ENCODE results near the gene CAMTA1. TPM values are rescaled to one million over a fixed set of nuclear protein-coding genes. Genes with fewer than 3 reads are reported as not detected.

Gene CAMTA1
- polyA plus RNA-seq, 1 of the 3 experiments (the other 2 are of a cell fraction), result 63.1 TPM

DNA sequence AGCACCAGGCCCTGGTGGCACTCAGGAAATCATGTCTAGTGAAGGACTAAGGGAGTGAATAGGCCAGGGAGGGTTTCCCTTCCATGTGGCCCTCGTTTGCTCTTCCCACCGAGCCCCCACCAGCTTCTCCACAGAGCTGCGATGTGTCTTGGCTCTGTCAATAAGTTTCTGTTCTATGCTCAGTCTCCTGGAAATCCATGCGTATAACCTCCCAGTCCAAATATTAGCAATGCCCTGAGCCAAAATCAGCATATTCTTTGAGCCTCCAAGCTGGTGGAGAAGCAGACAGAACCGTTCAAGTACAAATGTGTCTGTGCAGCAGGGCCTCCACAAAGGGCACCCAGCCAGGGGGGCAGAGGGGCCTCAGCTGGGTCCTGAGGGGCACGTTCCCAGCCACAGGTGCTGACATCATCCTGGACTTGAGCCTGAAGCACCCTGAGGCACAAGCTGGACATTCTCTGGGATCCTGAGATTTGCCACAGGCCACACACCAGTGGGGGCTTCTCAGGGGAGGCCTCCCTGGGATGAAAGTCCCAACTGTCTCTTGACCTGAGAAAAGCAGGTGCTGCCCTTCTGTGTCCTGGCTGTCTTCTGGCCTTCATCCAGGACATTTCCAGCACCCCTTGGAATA lies 635.3 kb downstream of the CAMTA1 start:
- no peak overlapping the region for H3K4me2 ChIP-seq
- H3K27ac ChIP-seq (ENCODE audit: low read depth in 2 of 2, low read length in 1 of 2), result no peak overlapping the region
- ChIA-PET CTCF (no interaction called here), POLR2A (no interaction called here)
- H3K79me2 ChIP-seq (ENCODE audit: insufficient read depth), result no peaks in the 10 kb centered on the region
- no peaks in the 10 kb centered on the region for H3K27me3 ChIP-seq (ENCODE audit: insufficient read depth)
- no peaks in the 10 kb centered on the region for H4K20me1 ChIP-seq (ENCODE audit: insufficient read depth)
- DNase-seq, result peak; percentile 9
- no peak overlapping the region for H3K9ac ChIP-seq
- no peaks in the 10 kb centered on the region for H3K36me3 ChIP-seq (replicated peaks in 1 of 2; ENCODE audit: control insufficient read depth in 1 of 2, insufficient read depth in 2 of 2, low read length in 1 of 2)
- no peaks in the 10 kb centered on the region for H3K9me3 ChIP-seq
- H3K4me1 ChIP-seq (ENCODE audit: control insufficient read depth in 1 of 2, insufficient read depth in 2 of 2, low read depth in 1 of 2, low read length in 1 of 2), result peaks cover 0 to 15% of the 10 kb centered on the region in 2 experiments; a peak in 1 of 4 replicates
- no peak for TF ChIP-seq MEF2A (IDR thresholded peaks at IDR 0.05; ENCODE audit: borderline replicate concordance, low read depth)
- no peak for TF ChIP-seq EZH2phosphoT487 (IDR thresholded peaks at IDR 0.05; ENCODE audit: borderline replicate concordance, low read depth)
- no peak for TF ChIP-seq YY1 (IDR thresholded peaks at IDR 0.05; ENCODE audit: low read depth)
- no peak for TF ChIP-seq CTCF (IDR thresholded peaks at IDR 0.05)
- TF ChIP-seq FOXM1 (IDR thresholded peaks at IDR 0.05; ENCODE audit: low read depth), result no peak
- no peak for TF ChIP-seq TEAD4 (IDR thresholded peaks at IDR 0.05; ENCODE audit: borderline replicate concordance, insufficient read depth)
- TF ChIP-seq SMC3 (IDR thresholded peaks at IDR 0.05; ENCODE audit: low read depth, low read length), result no peak
- no peak for TF ChIP-seq POLR2AphosphoS5 (IDR thresholded peaks at IDR 0.05; ENCODE audit: low read depth, low read length)
- TF ChIP-seq NRF1 (IDR thresholded peaks at IDR 0.05; ENCODE audit: low read depth, low read length), result no peak
- TF ChIP-seq RXRA (IDR thresholded peaks at IDR 0.05; ENCODE audit: borderline replicate concordance, low read depth), result no peak
- no peak for TF ChIP-seq GABPA (IDR thresholded peaks at IDR 0.05; ENCODE audit: low read depth)
- TF ChIP-seq, protein P1, sequence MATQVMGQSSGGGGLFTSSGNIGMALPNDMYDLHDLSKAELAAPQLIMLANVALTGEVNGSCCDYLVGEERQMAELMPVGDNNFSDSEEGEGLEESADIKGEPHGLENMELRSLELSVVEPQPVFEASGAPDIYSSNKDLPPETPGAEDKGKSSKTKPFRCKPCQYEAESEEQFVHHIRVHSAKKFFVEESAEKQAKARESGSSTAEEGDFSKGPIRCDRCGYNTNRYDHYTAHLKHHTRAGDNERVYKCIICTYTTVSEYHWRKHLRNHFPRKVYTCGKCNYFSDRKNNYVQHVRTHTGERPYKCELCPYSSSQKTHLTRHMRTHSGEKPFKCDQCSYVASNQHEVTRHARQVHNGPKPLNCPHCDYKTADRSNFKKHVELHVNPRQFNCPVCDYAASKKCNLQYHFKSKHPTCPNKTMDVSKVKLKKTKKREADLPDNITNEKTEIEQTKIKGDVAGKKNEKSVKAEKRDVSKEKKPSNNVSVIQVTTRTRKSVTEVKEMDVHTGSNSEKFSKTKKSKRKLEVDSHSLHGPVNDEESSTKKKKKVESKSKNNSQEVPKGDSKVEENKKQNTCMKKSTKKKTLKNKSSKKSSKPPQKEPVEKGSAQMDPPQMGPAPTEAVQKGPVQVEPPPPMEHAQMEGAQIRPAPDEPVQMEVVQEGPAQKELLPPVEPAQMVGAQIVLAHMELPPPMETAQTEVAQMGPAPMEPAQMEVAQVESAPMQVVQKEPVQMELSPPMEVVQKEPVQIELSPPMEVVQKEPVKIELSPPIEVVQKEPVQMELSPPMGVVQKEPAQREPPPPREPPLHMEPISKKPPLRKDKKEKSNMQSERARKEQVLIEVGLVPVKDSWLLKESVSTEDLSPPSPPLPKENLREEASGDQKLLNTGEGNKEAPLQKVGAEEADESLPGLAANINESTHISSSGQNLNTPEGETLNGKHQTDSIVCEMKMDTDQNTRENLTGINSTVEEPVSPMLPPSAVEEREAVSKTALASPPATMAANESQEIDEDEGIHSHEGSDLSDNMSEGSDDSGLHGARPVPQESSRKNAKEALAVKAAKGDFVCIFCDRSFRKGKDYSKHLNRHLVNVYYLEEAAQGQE (IDR thresholded peaks at IDR 0.05; ENCODE audit: low read depth, low read length), result no peak
- no peak for TF ChIP-seq MAX (IDR thresholded peaks at IDR 0.05; ENCODE audit: low read depth)
- no peak overlapping the region for H3K4me3 ChIP-seq (ENCODE audit: low read depth in 2 of 2, low read length in 1 of 2)
- H3K9me2 ChIP-seq, result no peaks in the 10 kb centered on the region
- H2AFZ ChIP-seq (ENCODE audit: low read depth), result no peak overlapping the region
- no peaks in the 10 kb centered on the region for H3F3A ChIP-seq (replicated peaks; ENCODE audit: insufficient read depth)
- WGBS (ENCODE audit: low lambda C conversion rate), result 96% methylated on average over 3 of the region's 6 CpGs
